Lung microvascular endothelial cell (primary cell): ENCODE measurements around the gene PRR12. TPM values are rescaled to one million over a fixed set of nuclear protein-coding genes. Genes with fewer than 3 reads are reported as not detected.
A peak's percentile ranks its signal among the peaks of the same experiment; 100 is the strongest.

ENCODE experiments used
- DNase-seq, 2 donors: peaks; one replicate each; pipeline versions ENCODE4 v3.0.0 to v3.0.0-alpha.2; 2010; ENCODE audit warnings: low read depth in 2 of 2
- total RNA-seq: library from RNA; depleted of rRNA; stranded (reverse); fragments of >200 nt; gene quantifications from 2 replicates; pipeline ENCODE4 v1.2.1, GENCODE V29; 2014

The PRR12 gene
- total RNA-seq, 1 donor from 2014 or later = 2.0 TPM

GRCh38 chr19:49592486-49593232, 1.7 kb downstream of the PRR12 start:
- peak; percentile 9 to 21 for DNase-seq

GRCh38 chr19:49593233-49594113, 2.5 kb downstream of the PRR12 start:
- DNase-seq = peak; percentile 94 to 95

- no peak for DNase-seq
These were observed 3.4 kb downstream of the PRR12 start for GRCh38 chr19:49594157-49594992.

GRCh38 chr19:49594993-49595818, 4.2 kb downstream of the PRR12 start:
- DNase-seq = no peak

GRCh38 chr19:49595819-49596404, 4.9 kb downstream of the PRR12 start:
- DNase-seq = no peak

- DNase-seq = no peak
These were observed 5.4 kb downstream of the PRR12 start for GRCh38 chr19:49596407-49596806.

- no peak for DNase-seq
These were observed 6.1 kb downstream of the PRR12 start for GRCh38 chr19:49596954-49597702.

- no peak for DNase-seq
These were observed 6.7 kb downstream of the PRR12 start for GRCh38 chr19:49597703-49597974.

- DNase-seq = no peak
These were observed 8.7 kb downstream of the PRR12 start for GRCh38 chr19:49599378-49600295.

- no peak for DNase-seq
These were observed 10.6 kb downstream of the PRR12 start for GRCh38 chr19:49601482-49602038.

GRCh38 chr19:49602806-49603205, 11.8 kb downstream of the PRR12 start:
- DNase-seq = no peak

- DNase-seq = no peak
These were observed 14.6 kb downstream of the PRR12 start for GRCh38 chr19:49605605-49606004.

- DNase-seq = no peak
These were observed 18.6 kb downstream of the PRR12 start for GRCh38 chr19:49609499-49610092.

GRCh38 chr19:49613374-49613773, 22.4 kb downstream of the PRR12 start:
- DNase-seq = peak; percentile 58 to 73

GRCh38 chr19:49614096-49614833, 23.3 kb downstream of the PRR12 start:
- DNase-seq = peak; percentile 64 to 95

GRCh38 chr19:49615861-49616260, 24.9 kb downstream of the PRR12 start:
- no peak for DNase-seq

GRCh38 chr19:49616532-49616931, 25.6 kb downstream of the PRR12 start:
- no peak for DNase-seq
